HG02884 (cell line): ENCODE results near the gene ARHGAP36.

Experiments
- ATAC-seq: cut with Tn5 transposase; IDR thresholded peaks from one replicate; pipeline ENCODE4 v1.9.1; 2021; ENCODE audit warnings: mild to moderate bottlenecking, moderate library complexity; ENCODE audit not compliant: unreplicated experiment

ARHGAP36 gene, protein sequence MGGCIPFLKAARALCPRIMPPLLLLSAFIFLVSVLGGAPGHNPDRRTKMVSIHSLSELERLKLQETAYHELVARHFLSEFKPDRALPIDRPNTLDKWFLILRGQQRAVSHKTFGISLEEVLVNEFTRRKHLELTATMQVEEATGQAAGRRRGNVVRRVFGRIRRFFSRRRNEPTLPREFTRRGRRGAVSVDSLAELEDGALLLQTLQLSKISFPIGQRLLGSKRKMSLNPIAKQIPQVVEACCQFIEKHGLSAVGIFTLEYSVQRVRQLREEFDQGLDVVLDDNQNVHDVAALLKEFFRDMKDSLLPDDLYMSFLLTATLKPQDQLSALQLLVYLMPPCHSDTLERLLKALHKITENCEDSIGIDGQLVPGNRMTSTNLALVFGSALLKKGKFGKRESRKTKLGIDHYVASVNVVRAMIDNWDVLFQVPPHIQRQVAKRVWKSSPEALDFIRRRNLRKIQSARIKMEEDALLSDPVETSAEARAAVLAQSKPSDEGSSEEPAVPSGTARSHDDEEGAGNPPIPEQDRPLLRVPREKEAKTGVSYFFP

GRCh38 chrX:131058136-131058868, at the start of gene ARHGAP36:
TSS of gene ARHGAP36 (plus strand) at chrX:131058346. CDS start at chrX:131081666, 23,320 bp downstream.
- ATAC-seq, result no peak

DNA sequence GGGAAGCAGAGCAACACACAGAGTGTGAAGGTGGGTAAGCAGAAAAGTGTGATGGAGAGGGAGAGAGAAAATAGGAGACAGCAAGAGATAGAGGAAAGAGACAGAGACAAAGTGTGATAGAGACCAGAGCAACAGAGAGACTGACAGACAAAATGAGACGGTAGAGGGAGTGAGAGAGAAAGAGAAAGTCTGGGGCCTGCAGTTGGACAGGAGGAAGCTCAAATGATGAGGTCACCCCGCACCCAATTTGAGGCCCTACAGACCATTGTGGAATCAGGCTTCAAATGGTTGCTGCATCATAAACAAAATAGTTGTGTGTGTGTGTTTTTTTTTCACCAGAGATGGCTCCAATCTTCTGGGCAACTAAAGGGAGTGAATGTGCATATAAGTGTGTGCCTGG, 48.0 kb upstream of the ARHGAP36 start:
- ATAC-seq, result no peak

DNA sequence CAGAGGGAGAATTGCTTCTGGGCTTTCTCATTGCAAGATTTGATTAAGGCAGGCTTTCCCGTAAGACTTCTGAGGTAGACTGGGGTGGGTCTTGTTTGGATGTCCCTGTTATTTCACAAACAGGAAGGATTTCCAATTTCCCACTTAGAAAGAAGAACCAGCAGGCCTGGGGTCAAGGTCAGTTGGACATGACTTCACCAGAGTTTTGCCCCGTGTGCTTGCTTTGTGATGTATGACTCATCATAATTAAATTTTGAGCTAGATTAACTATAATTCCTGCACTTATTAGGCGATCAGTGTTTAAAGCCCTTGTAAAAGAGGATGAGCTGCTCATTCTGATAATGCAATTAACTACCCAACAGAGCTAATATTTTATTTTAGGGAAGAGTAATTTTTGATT, 32.8 kb upstream of the ARHGAP36 start:
- no peak for ATAC-seq

- ATAC-seq, result no peak
Measured at GRCh38 chrX:131032354-131033230, 25.6 kb upstream of the ARHGAP36 start.

- ATAC-seq, result no peak
Measured at GRCh38 chrX:131034063-131034462, 24.1 kb upstream of the ARHGAP36 start.

DNA sequence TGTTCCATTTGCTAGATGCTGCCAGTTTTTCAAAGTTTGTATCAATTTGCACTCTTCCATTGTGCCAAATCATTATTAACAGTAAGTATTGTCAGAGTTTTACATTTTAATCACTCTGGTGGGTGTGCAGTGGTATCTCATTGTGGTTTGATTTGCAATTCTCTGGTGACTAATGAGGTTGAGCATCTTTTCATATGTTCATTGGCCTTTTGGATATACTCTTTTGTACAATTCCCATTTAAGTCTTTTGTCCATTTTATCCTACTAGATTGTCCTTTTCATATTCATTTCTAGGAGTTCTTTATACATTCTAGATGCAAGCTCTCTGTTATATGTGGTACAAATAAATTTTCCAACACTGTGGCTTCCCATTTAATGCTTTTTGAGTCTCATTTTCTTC, 17.4 kb upstream of the ARHGAP36 start:
- no peak for ATAC-seq

- ATAC-seq, result no peak
Measured at GRCh38 chrX:131041667-131042066, 16.5 kb upstream of the ARHGAP36 start.

GRCh38 chrX:131045726-131046125, 12.4 kb upstream of the ARHGAP36 start:
- ATAC-seq, result no peak

DNA sequence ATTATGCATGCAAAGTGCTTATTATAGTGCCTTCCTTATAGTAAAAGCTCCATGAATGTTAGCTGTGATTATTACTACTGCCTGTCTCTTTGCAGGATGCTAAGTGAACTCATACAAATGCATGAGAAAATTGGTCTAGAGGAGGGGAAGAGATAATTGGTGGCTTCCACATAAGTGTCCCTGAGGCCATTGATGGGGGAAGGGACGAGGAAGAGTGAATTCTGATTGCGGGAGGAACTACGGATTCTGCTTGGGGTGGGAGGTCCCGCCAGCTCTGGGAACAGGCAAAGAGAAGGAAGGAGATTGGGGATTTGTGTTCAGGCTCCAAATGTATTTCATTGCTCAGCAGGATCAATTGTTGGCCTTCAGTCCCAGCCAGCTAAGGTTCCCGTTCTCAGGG, 11.6 kb upstream of the ARHGAP36 start:
- ATAC-seq, result no peak

DNA sequence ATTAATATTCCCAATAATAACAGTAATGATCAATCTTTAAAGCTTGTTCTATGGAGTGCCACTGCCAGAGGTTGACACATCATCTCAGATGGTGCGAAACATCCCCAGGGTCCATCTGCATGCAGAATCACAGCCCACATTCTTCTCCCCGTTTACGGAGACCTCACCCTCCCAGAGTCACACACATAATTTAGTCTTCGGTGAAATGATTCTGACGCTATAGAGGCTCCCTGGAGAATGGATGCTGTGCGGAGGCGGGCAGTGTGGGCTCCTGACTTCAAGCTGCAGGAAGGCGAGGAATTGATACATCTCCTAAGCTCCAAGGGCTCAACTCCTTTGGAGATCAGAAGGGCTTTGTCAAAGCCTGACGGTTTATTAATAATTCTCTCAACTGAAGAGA, 11.0 kb upstream of the ARHGAP36 start:
- ATAC-seq, result no peak

GRCh38 chrX:131053076-131053475, 5.1 kb upstream of the ARHGAP36 start:
- no peak for ATAC-seq

DNA sequence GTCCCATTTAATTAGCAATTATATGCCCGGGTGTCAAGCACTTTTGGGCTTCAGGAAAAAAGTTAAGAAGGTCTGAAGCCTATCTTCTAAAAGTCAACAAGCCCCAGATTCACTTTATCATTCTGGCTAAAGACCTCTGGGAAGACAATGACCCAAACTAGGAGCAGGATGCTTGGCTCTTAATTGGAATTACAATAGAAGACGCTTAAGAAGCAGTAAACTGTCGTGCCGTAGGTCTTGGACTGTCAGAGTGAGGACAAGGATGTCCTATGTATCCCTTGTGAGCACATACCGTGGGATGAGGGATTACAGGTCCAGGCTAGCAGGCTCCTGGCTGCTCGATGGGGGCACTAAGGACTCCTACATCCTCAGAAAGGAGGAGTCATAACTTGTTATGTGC, 3.2 kb upstream of the ARHGAP36 start:
- ATAC-seq, result no peak

- no peak for ATAC-seq
Measured at GRCh38 chrX:131057706-131058105, 440 bp upstream of the ARHGAP36 start.

DNA sequence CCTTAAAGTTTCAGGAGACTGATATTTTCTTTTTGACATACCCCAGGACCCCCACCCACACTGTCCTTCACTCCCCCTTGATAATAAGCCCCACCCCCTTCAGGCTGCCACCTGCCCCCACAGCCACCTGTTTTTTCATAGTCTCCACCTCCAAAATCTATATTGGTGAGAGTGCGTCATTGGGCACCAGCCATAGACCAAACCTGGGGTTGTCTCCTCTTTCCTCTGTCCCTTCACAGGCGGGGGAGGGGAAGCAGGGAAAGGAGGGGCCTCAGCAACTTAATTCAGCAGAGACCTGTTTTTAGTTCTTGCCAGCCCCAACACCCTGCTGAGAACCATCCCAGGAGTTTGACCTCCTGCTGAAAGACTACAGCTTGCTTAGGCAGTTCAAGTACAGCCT, 1.1 kb downstream of the ARHGAP36 start:
- no peak for ATAC-seq

DNA sequence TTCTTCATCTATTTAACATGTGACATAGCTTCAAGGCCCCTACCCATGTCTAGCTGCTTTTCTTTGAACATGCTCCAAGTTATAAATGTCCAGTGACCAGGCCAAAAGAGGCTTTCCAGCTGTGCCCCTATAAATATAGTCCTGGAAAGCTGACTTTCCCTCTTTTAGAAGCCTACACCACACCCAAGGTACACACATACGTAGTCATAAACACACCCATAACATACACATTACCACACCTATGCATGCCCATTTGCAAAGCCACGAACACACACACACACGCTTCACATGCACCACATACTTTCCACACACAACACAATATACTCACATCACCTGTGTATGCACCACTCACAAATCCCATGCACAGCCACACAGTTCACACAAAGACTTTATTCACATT, 2.0 kb downstream of the ARHGAP36 start:
- no peak for ATAC-seq

- no peak for ATAC-seq
Measured at GRCh38 chrX:131061306-131061705, 3.2 kb downstream of the ARHGAP36 start.

GRCh38 chrX:131063613-131064012, 5.5 kb downstream of the ARHGAP36 start:
- ATAC-seq, result no peak

DNA sequence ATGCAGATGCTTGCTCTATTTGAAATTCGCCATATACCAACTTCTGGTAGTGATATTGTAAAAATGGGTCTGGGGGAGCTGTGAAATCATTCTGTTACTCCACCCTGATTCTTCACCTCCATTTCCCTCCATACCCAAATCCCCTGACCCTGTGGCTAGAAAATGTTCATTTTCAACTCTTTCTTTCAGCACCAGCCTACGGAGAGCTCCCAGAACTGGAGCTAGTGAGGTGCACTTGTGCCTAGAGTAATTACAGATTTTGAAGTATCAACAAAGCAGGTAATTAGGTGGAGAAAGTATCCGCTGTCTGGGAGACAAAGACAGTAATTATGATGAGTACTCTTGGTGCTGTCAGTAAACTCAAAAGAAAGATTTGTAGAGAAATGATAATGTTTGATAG, 8.1 kb downstream of the ARHGAP36 start:
- no peak for ATAC-seq

GRCh38 chrX:131067216-131067615, 9.1 kb downstream of the ARHGAP36 start:
- no peak for ATAC-seq

DNA sequence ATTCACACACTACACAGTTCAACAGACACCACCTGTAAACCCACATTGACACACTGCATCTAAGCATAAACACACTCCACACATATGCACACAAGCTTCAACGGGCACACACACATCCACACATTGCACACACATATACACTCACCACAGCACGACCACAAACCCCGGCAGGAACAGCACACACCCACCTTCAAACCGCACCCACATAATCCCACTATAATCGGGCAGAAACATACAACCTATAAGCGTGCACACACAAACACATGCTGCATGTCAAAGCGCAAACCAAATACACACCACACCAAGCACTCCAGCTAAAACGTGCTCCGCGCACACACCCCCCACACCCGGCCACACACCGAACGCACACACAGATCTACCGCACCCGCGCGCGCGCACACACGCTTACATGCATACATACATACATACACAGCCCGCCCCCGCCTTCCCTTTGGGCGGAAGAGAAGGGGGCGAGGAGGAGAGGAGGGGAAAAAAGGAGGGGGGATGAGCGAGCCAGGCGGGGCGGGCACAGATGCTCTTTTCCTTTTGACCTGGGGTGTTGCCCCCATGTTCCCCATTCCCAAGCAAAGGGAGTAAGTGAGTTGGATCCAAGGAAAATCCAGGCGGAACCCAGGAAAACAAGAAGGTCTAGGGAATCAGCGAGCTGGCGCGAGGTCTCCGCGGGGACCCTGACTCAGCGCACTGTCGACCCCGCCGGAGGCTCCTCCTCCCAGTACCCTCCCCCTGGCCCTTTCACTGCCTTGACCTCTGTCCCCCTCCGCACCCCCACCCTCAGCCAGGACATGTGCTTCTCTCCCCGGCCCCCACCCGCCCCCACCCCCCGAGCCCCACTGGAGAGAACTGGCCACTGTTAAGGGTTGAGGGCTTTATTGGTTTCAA, 9.9 kb downstream of the ARHGAP36 start:
- no peak for ATAC-seq
